Measurements from ENCODE around the gene HYDIN. TPM values are rescaled to one million over a fixed set of nuclear protein-coding genes. Genes with fewer than 3 reads are reported as not detected.

Gene HYDIN
- total and polyA plus RNA-seq, 9 of the 15 experiments (the other 6 are each of a cell fraction or from before 2014, with no cell fraction given), result 0.08 to 0.43 (median 0.14) TPM; not detected in 1

DNA sequence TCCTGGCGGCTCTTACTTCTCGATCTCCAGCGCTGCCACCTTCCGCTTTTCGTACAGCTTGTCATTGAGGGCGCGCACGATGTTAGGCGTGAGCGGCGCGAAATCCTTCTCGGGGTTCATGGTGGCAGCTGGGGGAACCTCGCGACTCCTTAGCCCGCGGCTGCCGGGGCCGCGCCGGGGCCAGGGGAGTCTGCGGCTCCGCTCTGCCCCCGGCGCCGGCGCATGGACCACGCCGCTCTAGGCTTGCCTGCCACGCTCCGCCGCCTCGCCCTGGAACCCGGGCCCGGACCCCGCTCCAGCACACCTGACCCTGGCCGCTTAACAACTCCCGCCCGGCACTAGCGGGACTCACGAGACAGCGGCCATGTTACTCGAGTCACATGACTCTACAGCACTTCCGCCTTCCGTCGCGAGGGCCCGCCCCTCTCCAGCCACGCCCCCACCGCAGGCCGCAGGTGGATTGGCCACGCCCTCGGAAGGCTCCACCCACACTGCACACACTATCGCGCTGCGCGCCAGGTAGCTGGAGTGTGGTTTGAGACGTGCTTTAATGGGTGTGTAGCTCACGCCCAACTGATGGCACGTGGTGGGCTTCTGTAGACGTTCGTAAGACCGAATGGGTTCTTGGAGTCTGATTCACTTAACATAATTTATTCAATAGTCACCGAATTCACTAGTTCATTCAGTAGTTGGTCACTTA lies 429.6 kb downstream of the HYDIN start, which contains the start of gene VAC14 (continued):
- TF ChIP-seq OTX1 (CRISPR knock-in tag; IDR thresholded peaks at IDR 0.05) (no peak), PHF20 (IDR thresholded peaks at IDR 0.05; ENCODE audit: partially characterized antibody) (peak; percentile 99), ESRRA (IDR thresholded peaks at IDR 0.05; ENCODE audit: borderline replicate concordance, low read depth) (peak; percentile 71; the same call in 1 of the 2 replicates), ETS2 (tag; IDR thresholded peaks at IDR 0.05; ENCODE audit: borderline replicate concordance, poor library complexity, severe bottlenecking) (no peak), NEUROD1 (IDR thresholded peaks at IDR 0.05; ENCODE audit: borderline replicate concordance, low read depth, low read length, partially characterized antibody) (peak; percentile 13), TAF9B (IDR thresholded peaks at IDR 0.05; ENCODE audit: partially characterized antibody) (peak; percentile 54), TEAD4 (IDR thresholded peaks at IDR 0.05; ENCODE audit: low read length) (no peak), TEAD4 (CRISPR knock-in tag; IDR thresholded peaks at IDR 0.05; ENCODE audit: borderline replicate concordance) (no peak), EZH2 (IDR thresholded peaks at IDR 0.05; ENCODE audit: borderline replicate concordance, low read depth, low read length) (no peak), GABPB1 (CRISPR knock-in tag; IDR thresholded peaks at IDR 0.05) (peak; percentile 90), ZNF639 (CRISPR knock-in tag; conservative IDR thresholded peaks at IDR 0.05 in 1 of 2, IDR thresholded peaks at IDR 0.05 in 1 of 2) (no peak), MEIS2 (IDR thresholded peaks at IDR 0.05; ENCODE audit: partially characterized antibody) (no peak), ZC3H4 (CRISPR knock-in tag; IDR thresholded peaks at IDR 0.05; ENCODE audit: borderline replicate concordance) (no peak), KLF1 (tag; IDR thresholded peaks at IDR 0.05) (peak; percentile 98), ZNF263 (CRISPR knock-in tag; IDR thresholded peaks at IDR 0.05; ENCODE audit: borderline replicate concordance) (no peak; the same call in 1 of the 2 replicates), TBP (optimal IDR thresholded peaks at IDR 0.05; ENCODE audit: low read depth, low read length) (peak; percentile 90), DNMT1 (IDR thresholded peaks at IDR 0.05) (no peak), LARP7 (IDR thresholded peaks at IDR 0.05) (no peak), SRSF3 (IDR thresholded peaks at IDR 0.05; ENCODE audit: insufficient read depth, low read length) (no peak)
- TF ChIP-seq, protein P1, sequence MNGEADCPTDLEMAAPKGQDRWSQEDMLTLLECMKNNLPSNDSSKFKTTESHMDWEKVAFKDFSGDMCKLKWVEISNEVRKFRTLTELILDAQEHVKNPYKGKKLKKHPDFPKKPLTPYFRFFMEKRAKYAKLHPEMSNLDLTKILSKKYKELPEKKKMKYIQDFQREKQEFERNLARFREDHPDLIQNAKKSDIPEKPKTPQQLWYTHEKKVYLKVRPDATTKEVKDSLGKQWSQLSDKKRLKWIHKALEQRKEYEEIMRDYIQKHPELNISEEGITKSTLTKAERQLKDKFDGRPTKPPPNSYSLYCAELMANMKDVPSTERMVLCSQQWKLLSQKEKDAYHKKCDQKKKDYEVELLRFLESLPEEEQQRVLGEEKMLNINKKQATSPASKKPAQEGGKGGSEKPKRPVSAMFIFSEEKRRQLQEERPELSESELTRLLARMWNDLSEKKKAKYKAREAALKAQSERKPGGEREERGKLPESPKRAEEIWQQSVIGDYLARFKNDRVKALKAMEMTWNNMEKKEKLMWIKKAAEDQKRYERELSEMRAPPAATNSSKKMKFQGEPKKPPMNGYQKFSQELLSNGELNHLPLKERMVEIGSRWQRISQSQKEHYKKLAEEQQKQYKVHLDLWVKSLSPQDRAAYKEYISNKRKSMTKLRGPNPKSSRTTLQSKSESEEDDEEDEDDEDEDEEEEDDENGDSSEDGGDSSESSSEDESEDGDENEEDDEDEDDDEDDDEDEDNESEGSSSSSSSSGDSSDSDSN (IDR thresholded peaks at IDR 0.05; ENCODE audit: borderline replicate concordance in 1 of 2, low read depth in 2 of 2, low read length in 2 of 2), result no peak
- TF ChIP-seq, protein P2, sequence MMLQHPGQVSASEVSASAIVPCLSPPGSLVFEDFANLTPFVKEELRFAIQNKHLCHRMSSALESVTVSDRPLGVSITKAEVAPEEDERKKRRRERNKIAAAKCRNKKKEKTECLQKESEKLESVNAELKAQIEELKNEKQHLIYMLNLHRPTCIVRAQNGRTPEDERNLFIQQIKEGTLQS (IDR thresholded peaks at IDR 0.05), result no peak
- TF ChIP-seq, protein P2 (CRISPR knock-in tag; conservative IDR thresholded peaks at IDR 0.05), result peak; percentile 62; the same call in 1 of the 2 replicates
- TF ChIP-seq, protein P3, sequence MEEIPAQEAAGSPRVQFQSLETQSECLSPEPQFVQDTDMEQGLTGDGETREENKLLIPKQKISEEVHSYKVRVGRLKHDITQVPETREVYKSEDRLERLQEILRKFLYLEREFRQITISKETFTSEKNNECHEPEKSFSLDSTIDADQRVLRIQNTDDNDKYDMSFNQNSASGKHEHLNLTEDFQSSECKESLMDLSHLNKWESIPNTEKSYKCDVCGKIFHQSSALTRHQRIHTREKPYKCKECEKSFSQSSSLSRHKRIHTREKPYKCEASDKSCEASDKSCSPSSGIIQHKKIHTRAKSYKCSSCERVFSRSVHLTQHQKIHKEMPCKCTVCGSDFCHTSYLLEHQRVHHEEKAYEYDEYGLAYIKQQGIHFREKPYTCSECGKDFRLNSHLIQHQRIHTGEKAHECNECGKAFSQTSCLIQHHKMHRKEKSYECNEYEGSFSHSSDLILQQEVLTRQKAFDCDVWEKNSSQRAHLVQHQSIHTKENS (CRISPR knock-in tag; IDR thresholded peaks at IDR 0.05), result no peak
